ENCODE data around the gene EMILIN3.

The EMILIN3 gene, protein sequence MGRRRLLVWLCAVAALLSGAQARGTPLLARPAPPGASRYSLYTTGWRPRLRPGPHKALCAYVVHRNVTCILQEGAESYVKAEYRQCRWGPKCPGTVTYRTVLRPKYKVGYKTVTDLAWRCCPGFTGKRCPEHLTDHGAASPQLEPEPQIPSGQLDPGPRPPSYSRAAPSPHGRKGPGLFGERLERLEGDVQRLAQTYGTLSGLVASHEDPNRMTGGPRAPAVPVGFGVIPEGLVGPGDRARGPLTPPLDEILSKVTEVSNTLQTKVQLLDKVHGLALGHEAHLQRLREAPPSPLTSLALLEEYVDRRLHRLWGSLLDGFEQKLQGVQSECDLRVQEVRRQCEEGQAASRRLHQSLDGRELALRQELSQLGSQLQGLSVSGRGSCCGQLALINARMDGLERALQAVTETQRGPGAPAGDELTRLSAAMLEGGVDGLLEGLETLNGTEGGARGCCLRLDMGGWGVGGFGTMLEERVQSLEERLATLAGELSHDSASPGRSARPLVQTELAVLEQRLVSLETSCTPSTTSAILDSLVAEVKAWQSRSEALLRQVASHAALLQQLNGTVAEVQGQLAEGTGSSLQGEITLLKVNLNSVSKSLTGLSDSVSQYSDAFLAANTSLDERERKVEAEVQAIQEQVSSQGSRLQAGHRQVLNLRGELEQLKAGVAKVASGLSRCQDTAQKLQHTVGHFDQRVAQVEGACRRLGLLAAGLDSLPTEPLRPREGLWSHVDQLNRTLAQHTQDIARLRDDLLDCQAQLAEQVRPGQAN

DNA sequence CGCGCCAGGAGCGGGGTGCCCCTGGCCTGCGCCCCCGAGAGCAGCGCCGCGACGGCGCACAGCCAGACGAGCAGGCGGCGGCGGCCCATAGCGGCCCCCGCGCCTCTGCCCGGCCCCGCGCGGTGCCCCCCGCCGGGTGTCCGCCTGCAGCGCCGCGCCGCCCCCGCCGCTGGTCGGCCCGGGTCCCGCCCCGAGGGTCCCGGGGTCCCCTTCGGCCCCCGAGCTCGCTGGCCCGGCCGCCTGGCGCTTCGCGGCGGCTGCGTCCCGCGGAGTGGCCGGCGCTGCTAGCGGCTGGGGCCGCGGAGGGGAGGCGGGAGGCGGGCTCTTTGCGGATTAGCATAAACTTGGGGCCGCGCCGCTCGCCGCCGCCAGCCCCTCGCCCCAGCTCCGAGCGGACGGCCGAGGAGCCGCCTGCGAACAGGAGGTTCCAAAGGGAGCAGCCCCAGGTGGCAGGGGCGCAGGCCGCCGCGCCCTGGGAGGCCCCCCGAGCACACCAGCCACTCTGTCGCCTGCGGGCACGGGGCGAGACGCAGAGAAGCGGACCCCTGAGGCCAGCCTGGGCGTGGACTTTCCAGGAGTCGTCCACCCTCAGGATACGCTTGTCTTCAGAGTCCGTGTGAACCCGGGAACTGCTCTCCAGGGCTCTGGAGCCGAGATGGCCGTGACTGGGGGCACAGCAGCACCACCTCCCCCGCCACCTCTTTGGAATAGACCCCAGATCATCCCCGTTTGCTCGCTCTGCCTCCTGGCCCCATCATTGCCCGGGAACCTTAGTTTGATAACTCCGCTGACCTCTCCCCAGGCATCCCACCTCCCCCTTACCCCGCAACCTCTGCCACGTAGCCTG is at the start of gene EMILIN3:
Gene EMILIN3 (minus strand): TSS at position 273 of the 847 bp plus-strand sequence. CDS start 184 bp downstream, at position 89.
- TF ChIP-seq, protein P1, sequence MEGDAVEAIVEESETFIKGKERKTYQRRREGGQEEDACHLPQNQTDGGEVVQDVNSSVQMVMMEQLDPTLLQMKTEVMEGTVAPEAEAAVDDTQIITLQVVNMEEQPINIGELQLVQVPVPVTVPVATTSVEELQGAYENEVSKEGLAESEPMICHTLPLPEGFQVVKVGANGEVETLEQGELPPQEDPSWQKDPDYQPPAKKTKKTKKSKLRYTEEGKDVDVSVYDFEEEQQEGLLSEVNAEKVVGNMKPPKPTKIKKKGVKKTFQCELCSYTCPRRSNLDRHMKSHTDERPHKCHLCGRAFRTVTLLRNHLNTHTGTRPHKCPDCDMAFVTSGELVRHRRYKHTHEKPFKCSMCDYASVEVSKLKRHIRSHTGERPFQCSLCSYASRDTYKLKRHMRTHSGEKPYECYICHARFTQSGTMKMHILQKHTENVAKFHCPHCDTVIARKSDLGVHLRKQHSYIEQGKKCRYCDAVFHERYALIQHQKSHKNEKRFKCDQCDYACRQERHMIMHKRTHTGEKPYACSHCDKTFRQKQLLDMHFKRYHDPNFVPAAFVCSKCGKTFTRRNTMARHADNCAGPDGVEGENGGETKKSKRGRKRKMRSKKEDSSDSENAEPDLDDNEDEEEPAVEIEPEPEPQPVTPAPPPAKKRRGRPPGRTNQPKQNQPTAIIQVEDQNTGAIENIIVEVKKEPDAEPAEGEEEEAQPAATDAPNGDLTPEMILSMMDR (IDR thresholded peaks at IDR 0.05; ENCODE audit: low read depth, low read length) = no peak
- no peak within 1 kb of the TSS for H3K4me3 ChIP-seq (ENCODE audit: low read depth, low read length)

DNA sequence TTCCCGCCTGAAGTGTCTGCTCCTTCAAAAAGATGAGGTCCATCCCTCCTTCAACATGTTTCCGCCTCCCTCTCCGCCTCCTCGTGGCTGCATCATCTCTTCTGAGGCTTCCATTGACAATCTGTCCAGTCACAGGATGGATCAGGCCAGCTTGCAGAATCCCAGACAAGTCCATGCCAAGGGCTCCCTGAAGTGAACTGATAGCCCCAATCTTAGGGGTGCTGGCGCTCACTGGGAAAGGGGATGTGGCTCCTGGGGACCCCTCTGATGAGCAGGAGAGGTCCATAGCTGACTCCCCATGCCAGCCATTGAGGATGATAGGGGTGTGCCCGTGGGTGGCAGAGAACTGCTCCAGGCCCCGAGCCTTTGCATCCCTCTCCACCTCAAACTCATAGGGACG is 48.6 kb upstream of the EMILIN3 start:
- TF ChIP-seq, protein P1 (IDR thresholded peaks at IDR 0.05; ENCODE audit: low read depth, low read length) = no peak
- H3K4me3 ChIP-seq (ENCODE audit: low read depth, low read length) = no peak overlapping the region

GRCh38 chr20:41413169-41413568 is 46.6 kb upstream of the EMILIN3 start:
- TF ChIP-seq, protein P1 (IDR thresholded peaks at IDR 0.05; ENCODE audit: low read depth, low read length) = no peak

GRCh38 chr20:41412324-41413120 is 45.9 kb upstream of the EMILIN3 start:
- H3K4me3 ChIP-seq (ENCODE audit: low read depth, low read length) = no peak overlapping the region
- TF ChIP-seq, protein P1 (IDR thresholded peaks at IDR 0.05; ENCODE audit: low read depth, low read length) = no peak

More at GRCh38 chr20:41413169-41413568, 46.6 kb upstream of the EMILIN3 start:
- no peak overlapping the region for H3K4me3 ChIP-seq (ENCODE audit: low read depth, low read length)

DNA sequence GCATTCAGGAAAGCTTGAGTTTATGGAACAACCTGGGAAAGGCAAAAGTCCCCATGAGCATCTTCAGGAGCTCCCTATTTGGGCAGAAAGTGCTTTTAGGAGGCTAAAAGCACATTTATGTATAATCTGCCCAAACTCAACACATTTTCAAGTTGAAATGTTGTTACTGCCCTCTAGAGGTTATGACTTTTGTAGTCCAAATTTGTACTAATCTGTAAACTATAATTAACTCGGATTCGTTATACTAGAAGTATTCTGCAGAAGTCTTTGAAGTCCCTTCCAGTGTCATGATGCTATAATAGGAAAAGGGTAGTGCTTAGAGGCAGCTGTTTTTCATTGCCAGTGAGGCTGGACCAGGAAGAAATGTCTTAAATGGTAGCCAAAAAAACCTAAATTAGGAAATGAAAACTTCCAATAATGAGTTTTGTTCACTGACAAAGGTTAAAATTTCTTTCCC is 44.8 kb upstream of the EMILIN3 start:
- TF ChIP-seq, protein P1 (IDR thresholded peaks at IDR 0.05; ENCODE audit: low read depth, low read length) = no peak; the same call in 1 of the 2 replicates

GRCh38 chr20:41408986-41409385 is 42.4 kb upstream of the EMILIN3 start:
- no peak overlapping the region for H3K4me3 ChIP-seq (ENCODE audit: low read depth, low read length)
- TF ChIP-seq, protein P1 (IDR thresholded peaks at IDR 0.05; ENCODE audit: low read depth, low read length) = no peak

More for the DNA sequence above, 44.8 kb upstream of the EMILIN3 start:
- no peak overlapping the region for H3K4me3 ChIP-seq (ENCODE audit: low read depth, low read length)

Data from WI38 (cell line).